ENCODE data around the gene CDIP1. TPM values are rescaled to one million over a fixed set of nuclear protein-coding genes. Genes with fewer than 3 reads are reported as not detected.

Gene CDIP1
- total and polyA plus RNA-seq, 2 of the 8 experiments (the other 6 are each of a cell fraction or from before 2014, with no cell fraction given): 56.6 to 76.3 TPM

DNA sequence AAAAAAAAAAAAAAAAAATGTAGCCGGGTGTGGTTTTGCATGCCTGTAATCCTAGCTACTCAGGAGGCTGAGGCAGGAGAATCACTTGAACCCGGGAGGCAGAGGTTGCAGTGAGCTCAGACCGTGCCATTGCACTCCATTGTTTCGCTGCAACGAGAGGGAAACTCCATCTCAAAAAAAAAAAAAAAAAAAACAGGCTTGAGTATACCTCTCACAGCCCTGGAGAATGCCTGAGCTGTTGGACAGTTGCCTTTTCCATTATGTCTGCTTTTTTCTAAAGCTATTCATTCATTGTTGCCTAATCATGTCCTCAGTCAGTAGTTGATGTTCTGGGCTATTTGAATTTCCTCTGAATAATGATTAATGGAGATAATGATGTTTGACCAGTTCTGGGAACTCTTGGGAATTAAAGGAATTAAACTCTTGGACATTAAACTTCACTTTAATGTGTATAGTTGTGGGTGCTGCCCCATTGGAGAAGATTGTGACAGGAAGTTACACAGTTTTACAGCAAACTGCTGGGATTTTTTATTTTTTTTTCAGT lies 50.5 kb downstream of the CDIP1 start:
- Histone ChIP-seq H3K27me3 (replicated peaks in 1 of 4; ENCODE audit: control insufficient read depth in 3 of 4, extremely low read depth in 1 of 4, insufficient read depth in 3 of 4, low read length in 3 of 4) (no peaks in the 10 kb centered on the region), H3K18ac (ENCODE audit: extremely low read depth, low read length) (no peak overlapping the region), H3K79me1 (ENCODE audit: low read depth, low read length) (peaks cover 7% of the 10 kb centered on the region), H3K4me1 (replicated peaks in 1 of 4; ENCODE audit: control insufficient read depth in 3 of 4, insufficient read depth in 4 of 4, low read length in 3 of 4) (no peaks in the 10 kb centered on the region), H4K91ac (replicated peaks; ENCODE audit: insufficient read length, low read length) (no peak overlapping the region), H4K8ac (ENCODE audit: extremely low read depth, insufficient read depth, low read length) (no peak overlapping the region), H2BK12ac (ENCODE audit: low read depth, low read length) (no peak overlapping the region), H2BK15ac (ENCODE audit: low read length) (no peak overlapping the region), H3K27ac (ENCODE audit: low read depth, low read length) (no peak overlapping the region), H2BK120ac (replicated peaks; ENCODE audit: low read depth, low read length) (no peak overlapping the region), H3K56ac (replicated peaks; ENCODE audit: insufficient read length, low read depth, low read length) (no peak overlapping the region), H3K36me3 (ENCODE audit: control insufficient read depth in 2 of 4, insufficient read depth in 4 of 4, low read length in 3 of 4) (peaks cover 0 to 3% (median 0%) of the 10 kb centered on the region in 4 experiments; a peak in 1 of 8 replicates), H3K9me3 (ENCODE audit: insufficient read depth in 2 of 2, low read depth in 1 of 2, low read length in 1 of 2) (no peaks in the 10 kb centered on the region), H2BK20ac (ENCODE audit: low read length) (no peak overlapping the region), H4K5ac (ENCODE audit: insufficient read length, low read depth, low read length) (no peak overlapping the region), H3K4me2 (ENCODE audit: insufficient read depth in 1 of 2, low read depth in 2 of 2, low read length in 2 of 2) (no peak overlapping the region), H3K23me2 (ENCODE audit: low read depth, low read length) (peaks cover under 1% of the 10 kb centered on the region; the same call in 1 of the 2 replicates), H4K20me1 (replicated peaks in 1 of 2; ENCODE audit: control insufficient read depth in 1 of 2, insufficient read depth in 2 of 2, low read length in 2 of 2) (no peaks in the 10 kb centered on the region), H3K4me3 (ENCODE audit: extremely low read depth in 1 of 4, insufficient read depth in 2 of 4, low read depth in 3 of 4, low read length in 4 of 4) (no peak overlapping the region), H3K23ac (ENCODE audit: insufficient read length) (no peak overlapping the region), H3K4ac (replicated peaks; ENCODE audit: insufficient read length, low read depth, low read length) (no peak overlapping the region), H2AFZ (ENCODE audit: low read length) (no peak overlapping the region), H3K14ac (ENCODE audit: insufficient read length) (no peak overlapping the region), H2AK5ac (ENCODE audit: low read depth, low read length) (no peak overlapping the region), H3K79me2 (ENCODE audit: control insufficient read depth in 1 of 2, insufficient read depth in 2 of 2, low read length in 2 of 2) (no peaks in the 10 kb centered on the region; a peak in 1 of 4 replicates), H3K9ac (replicated peaks in 1 of 4; ENCODE audit: extremely low read depth in 1 of 4, low read depth in 3 of 4, low read length in 3 of 4) (no peak overlapping the region), H2BK5ac (ENCODE audit: low read depth, low read length) (no peak overlapping the region)
- DNase-seq (ENCODE audit: low read depth in 1 of 2, low spot score in 2 of 2) (no peak), FAIRE-seq (no peak)
- ChIA-PET POLR2A (ENCODE audit: partially characterized antibody) (interaction anchor here (1.0 to 2.4 kb wide), 2 partner anchors 10 to 107 kb away, joined by 3 to 6 read pairs; no protein-coding TSS in a partner anchor), CTCF (ENCODE audit: partially characterized antibody) (interaction anchor here (0.6 to 2.4 kb wide), 7 partner anchors 9 to 554 kb away, joined by 3 to 9 read pairs (median 3); no protein-coding TSS in a partner anchor)
- TF ChIP-seq ZNF274 (IDR thresholded peaks at IDR 0.05; ENCODE audit: borderline replicate concordance, extremely low read depth, low read length): no peak
- TF ChIP-seq HDAC6 (IDR thresholded peaks at IDR 0.05; ENCODE audit: low read depth, low read length): no peak
- no peak for TF ChIP-seq CTBP2 (IDR thresholded peaks at IDR 0.05; ENCODE audit: borderline replicate concordance, insufficient read depth, insufficient read length, low read length)
- 81% methylated on average over 4 of the region's 5 CpGs; no CpG with 5 or more reads in 1 of the 2 experiments for WGBS, 2 experiments (ENCODE audit: extremely low coverage in 1 of 2, insufficient coverage in 1 of 2, insufficient read length in 1 of 2, insufficient replicate concordance in 2 of 2, low coverage in 1 of 2, low lambda C conversion rate in 2 of 2, missing lambda C conversion rate in 1 of 2)

Data from H1 (cell line).